GM12878 (cell line): ENCODE measurements around the gene EXPH5. TPM values are rescaled to one million over a fixed set of nuclear protein-coding genes. Genes with fewer than 3 reads are reported as not detected.
A peak's percentile ranks its signal among the peaks of the same experiment; 100 is the strongest.

Experiments
- BHLHE40 ChIP-seq, 2 experiments: fragments of 450-650 bp in 1 of 2; IDR thresholded peaks; 2 replicates each; pipeline ENCODE4 v1.6.1; 2011 to 2017; ENCODE audit warnings: low read depth in 2 of 2, borderline replicate concordance in 1 of 2, improper control_type of control experiment in 1 of 2, low read length in 1 of 2, mild to moderate bottlenecking in 1 of 2
- CREM ChIP-seq: IDR thresholded peaks from 2 replicates; pipeline ENCODE4 v1.6.1; 2014; ENCODE audit warnings: antibody characterized with exemption, low read depth
- FOS ChIP-seq: IDR thresholded peaks from 3 replicates; pipeline ENCODE4 v1.6.1; 2011; ENCODE audit warnings: borderline replicate concordance; ENCODE audit not compliant: insufficient read length; ENCODE audit errors: extremely low read depth
- HDAC2 ChIP-seq: fragments of 200-600 bp; sonication (generic); IDR thresholded peaks from 2 replicates; pipeline ENCODE4 v1.6.1; 2017
- IKZF1 ChIP-seq: fragments of 450-650 bp; conservative IDR thresholded peaks from 2 replicates; pipeline ENCODE4 v1.6.1; 2017; ENCODE audit warnings: antibody characterized with exemption, mild to moderate bottlenecking
- IRF4 ChIP-seq: IDR thresholded peaks from 2 replicates; pipeline ENCODE4 v1.6.1; 2011; ENCODE audit warnings: low read depth, low read length
- KLF5 ChIP-seq: fragments of 450-650 bp; IDR thresholded peaks from 2 replicates; pipeline ENCODE4 v1.6.1; 2014; ENCODE audit warnings: mild to moderate bottlenecking; ENCODE audit not compliant: partially characterized antibody
- MEF2A ChIP-seq: IDR thresholded peaks from 2 replicates; pipeline ENCODE4 v1.6.1; 2011; ENCODE audit warnings: low read depth, mild to moderate bottlenecking, low read length, moderate library complexity; ENCODE audit not compliant: insufficient read depth
- MEF2B ChIP-seq: fragments of 450-650 bp; IDR thresholded peaks from 2 replicates; pipeline ENCODE4 v1.6.1; 2018; ENCODE audit warnings: mild to moderate bottlenecking, moderate library complexity; ENCODE audit not compliant: partially characterized antibody, poor library complexity, severe bottlenecking
- MXI1 ChIP-seq: fragments of 150-350 bp; IDR thresholded peaks from 2 replicates; pipeline ENCODE4 v1.6.1; 2011; ENCODE audit warnings: low read depth, mild to moderate bottlenecking, inconsistent platforms, low read length, improper control_type of control experiment
- NFIC ChIP-seq: IDR thresholded peaks from 2 replicates; pipeline ENCODE4 v1.6.1; 2012; ENCODE audit warnings: low read depth, mild to moderate bottlenecking, inconsistent platforms, low read length, moderate library complexity
- PAX5 ChIP-seq: IDR thresholded peaks from 2 replicates; pipeline ENCODE4 v1.6.1; 2011; ENCODE audit warnings: low read depth, low read length, borderline replicate concordance
- RBBP5 ChIP-seq: fragments of 200-600 bp; sonication (generic); conservative IDR thresholded peaks from 2 replicates; pipeline ENCODE4 v1.6.1; 2016
- RCOR1 ChIP-seq: conservative IDR thresholded peaks from 2 replicates; pipeline ENCODE4 v1.6.1; 2012; ENCODE audit warnings: low read depth, low read length, improper control_type of control experiment
- STAT1 ChIP-seq: fragments of 450-650 bp; conservative IDR thresholded peaks from 2 replicates; pipeline ENCODE4 v1.6.1; 2014; ENCODE audit warnings: antibody characterized with exemption, mild to moderate bottlenecking
- SUZ12 ChIP-seq: fragments of 200-600 bp; sonication (generic); IDR thresholded peaks from one replicate; pipeline ENCODE4 v1.6.1; 2018; ENCODE audit warnings: antibody characterized with exemption, mild to moderate bottlenecking; ENCODE audit not compliant: unreplicated experiment
- TCF3 ChIP-seq: IDR thresholded peaks from 2 replicates; pipeline ENCODE4 v1.6.1; 2012; ENCODE audit warnings: low read depth, mild to moderate bottlenecking, low read length, borderline replicate concordance; ENCODE audit not compliant: insufficient read depth
- ZNF622 ChIP-seq: fragments of 450-650 bp; IDR thresholded peaks from 2 replicates; pipeline ENCODE4 v1.6.1; 2017; ENCODE audit warnings: mild to moderate bottlenecking, inconsistent platforms
- ZZZ3 ChIP-seq: IDR thresholded peaks from 2 replicates; pipeline ENCODE4 v1.6.1; 2011; ENCODE audit warnings: low read depth; ENCODE audit not compliant: control insufficient read depth, insufficient read length
- polyA plus RNA-seq, 11 experiments: library from polyadenylated mRNA; depleted of rRNA in 4 of 11; unstranded in 6 of 11; stranded (reverse) in 5 of 11; fragments of >200 nt; fragmentation: Nextera tagmentation in 4 of 11; fragmentation: Illumina TruSeq in 1 of 11; extraction: Ambion mirVana in 4 of 11; extraction: Trizol in 1 of 11; gene quantifications; 1 replicate in 1 of 11; 2 replicates in 10 of 11; pipeline versions ENCODE4 v1.2.1 to v1.2.3, GENCODE V29; 2011 to 2016; ENCODE audit warnings: inconsistent platforms in 2 of 11, missing spikeins in 2 of 11, low read depth in 1 of 11
- total RNA-seq, 4 experiments: library from RNA; depleted of rRNA in 3 of 4; stranded (reverse); fragments of >200 nt in 3 of 4; fragmentation: Illumina TruSeq in 1 of 4; extraction: Trizol in 1 of 4; gene quantifications; 2 replicates each; pipeline versions ENCODE4 v1.2.1 to v1.2.3, GENCODE V29; 2013 to 2021
- TF ChIP-seq, protein P1 (sequence below): IDR thresholded peaks from 2 replicates; pipeline ENCODE4 v1.6.1; 2012; ENCODE audit warnings: low read depth, low read length, improper control_type of control experiment
- TF ChIP-seq, protein P2 (sequence below): IDR thresholded peaks from 2 replicates; pipeline ENCODE4 v1.6.1; 2012; ENCODE audit warnings: mild to moderate bottlenecking, low read depth, low read length
- TF ChIP-seq, protein P3 (sequence below): IDR thresholded peaks from 2 replicates; pipeline ENCODE4 v1.6.1; 2012; ENCODE audit warnings: low read depth, low read length, improper control_type of control experiment
- TF ChIP-seq, protein P4 (sequence below): fragments of 450-650 bp; conservative IDR thresholded peaks from 2 replicates; pipeline ENCODE4 v1.6.1; 2017; ENCODE audit warnings: mild to moderate bottlenecking, moderate library complexity
- TF ChIP-seq, protein P5 (sequence below): IDR thresholded peaks from 2 replicates; pipeline ENCODE4 v1.6.1; 2011; ENCODE audit warnings: low read depth, mild to moderate bottlenecking, low read length, moderate library complexity, borderline replicate concordance; ENCODE audit errors: extremely low read depth

The EXPH5 gene
- total and polyA plus RNA-seq, 10 of the 15 experiments (the other 5 are each of a cell fraction or from before 2014, with no cell fraction given), result 0.69 to 11.1 (median 4.3) TPM

DNA sequence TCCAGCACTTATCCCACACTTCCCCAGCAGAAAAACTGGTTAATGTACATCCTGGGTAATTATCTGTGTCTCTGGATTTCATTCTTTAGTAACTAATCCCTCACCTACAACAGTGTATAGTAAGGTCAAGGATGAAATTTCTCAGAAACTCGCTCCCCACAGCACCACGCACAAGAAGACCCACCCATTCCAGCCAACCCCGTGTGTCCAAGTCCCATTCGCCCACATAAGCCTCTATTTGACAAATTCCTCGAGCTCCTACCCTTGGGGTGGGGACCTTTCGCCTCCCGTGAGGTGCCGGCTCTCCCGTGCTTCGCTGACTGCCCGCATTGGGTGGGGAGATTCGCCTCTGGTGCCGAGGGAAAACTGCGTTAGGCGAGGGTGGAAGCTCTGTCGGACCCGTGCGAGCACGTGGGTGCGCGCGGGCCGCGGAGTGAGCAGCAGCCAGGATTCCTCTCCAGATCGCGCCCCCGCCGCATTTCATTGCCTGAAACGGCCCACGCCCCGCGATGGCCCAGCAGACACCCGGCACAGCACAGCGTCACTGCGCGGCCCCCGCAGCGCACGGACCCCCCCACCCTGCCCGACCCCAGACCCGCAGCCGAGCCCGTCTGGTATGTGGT is 866 bp downstream of the EXPH5 start (continued):
- TF ChIP-seq BHLHE40 (IDR thresholded peaks at IDR 0.05; ENCODE audit: borderline replicate concordance in 1 of 2, low read depth in 2 of 2, low read length in 1 of 2) (peak; percentile 45 to 77; a peak in 3 of 4 replicates), SUZ12 (no peak), MXI1 (no peak), PAX5 (no peak), TCF3 (no peak), CREM (no peak; the same call in 1 of the 2 replicates), NFIC (no peak), IKZF1 (peak; percentile 46; the same call in 1 of the 2 replicates), ZNF622 (no peak), RBBP5 (no peak), HDAC2 (no peak), KLF5 (no peak), RCOR1 (no peak), STAT1 (no peak), FOS (no peak), ZZZ3 (no peak), MEF2A (no peak), IRF4 (no peak), MEF2B (peak; percentile 28)
- TF ChIP-seq, protein P1, sequence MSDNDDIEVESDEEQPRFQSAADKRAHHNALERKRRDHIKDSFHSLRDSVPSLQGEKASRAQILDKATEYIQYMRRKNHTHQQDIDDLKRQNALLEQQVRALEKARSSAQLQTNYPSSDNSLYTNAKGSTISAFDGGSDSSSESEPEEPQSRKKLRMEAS, result peak; percentile 83
- TF ChIP-seq, protein P2, sequence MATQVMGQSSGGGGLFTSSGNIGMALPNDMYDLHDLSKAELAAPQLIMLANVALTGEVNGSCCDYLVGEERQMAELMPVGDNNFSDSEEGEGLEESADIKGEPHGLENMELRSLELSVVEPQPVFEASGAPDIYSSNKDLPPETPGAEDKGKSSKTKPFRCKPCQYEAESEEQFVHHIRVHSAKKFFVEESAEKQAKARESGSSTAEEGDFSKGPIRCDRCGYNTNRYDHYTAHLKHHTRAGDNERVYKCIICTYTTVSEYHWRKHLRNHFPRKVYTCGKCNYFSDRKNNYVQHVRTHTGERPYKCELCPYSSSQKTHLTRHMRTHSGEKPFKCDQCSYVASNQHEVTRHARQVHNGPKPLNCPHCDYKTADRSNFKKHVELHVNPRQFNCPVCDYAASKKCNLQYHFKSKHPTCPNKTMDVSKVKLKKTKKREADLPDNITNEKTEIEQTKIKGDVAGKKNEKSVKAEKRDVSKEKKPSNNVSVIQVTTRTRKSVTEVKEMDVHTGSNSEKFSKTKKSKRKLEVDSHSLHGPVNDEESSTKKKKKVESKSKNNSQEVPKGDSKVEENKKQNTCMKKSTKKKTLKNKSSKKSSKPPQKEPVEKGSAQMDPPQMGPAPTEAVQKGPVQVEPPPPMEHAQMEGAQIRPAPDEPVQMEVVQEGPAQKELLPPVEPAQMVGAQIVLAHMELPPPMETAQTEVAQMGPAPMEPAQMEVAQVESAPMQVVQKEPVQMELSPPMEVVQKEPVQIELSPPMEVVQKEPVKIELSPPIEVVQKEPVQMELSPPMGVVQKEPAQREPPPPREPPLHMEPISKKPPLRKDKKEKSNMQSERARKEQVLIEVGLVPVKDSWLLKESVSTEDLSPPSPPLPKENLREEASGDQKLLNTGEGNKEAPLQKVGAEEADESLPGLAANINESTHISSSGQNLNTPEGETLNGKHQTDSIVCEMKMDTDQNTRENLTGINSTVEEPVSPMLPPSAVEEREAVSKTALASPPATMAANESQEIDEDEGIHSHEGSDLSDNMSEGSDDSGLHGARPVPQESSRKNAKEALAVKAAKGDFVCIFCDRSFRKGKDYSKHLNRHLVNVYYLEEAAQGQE, result no peak
- TF ChIP-seq, protein P3, sequence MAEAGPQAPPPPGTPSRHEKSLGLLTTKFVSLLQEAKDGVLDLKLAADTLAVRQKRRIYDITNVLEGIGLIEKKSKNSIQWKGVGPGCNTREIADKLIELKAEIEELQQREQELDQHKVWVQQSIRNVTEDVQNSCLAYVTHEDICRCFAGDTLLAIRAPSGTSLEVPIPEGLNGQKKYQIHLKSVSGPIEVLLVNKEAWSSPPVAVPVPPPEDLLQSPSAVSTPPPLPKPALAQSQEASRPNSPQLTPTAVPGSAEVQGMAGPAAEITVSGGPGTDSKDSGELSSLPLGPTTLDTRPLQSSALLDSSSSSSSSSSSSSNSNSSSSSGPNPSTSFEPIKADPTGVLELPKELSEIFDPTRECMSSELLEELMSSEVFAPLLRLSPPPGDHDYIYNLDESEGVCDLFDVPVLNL, result no peak
- TF ChIP-seq, protein P4, sequence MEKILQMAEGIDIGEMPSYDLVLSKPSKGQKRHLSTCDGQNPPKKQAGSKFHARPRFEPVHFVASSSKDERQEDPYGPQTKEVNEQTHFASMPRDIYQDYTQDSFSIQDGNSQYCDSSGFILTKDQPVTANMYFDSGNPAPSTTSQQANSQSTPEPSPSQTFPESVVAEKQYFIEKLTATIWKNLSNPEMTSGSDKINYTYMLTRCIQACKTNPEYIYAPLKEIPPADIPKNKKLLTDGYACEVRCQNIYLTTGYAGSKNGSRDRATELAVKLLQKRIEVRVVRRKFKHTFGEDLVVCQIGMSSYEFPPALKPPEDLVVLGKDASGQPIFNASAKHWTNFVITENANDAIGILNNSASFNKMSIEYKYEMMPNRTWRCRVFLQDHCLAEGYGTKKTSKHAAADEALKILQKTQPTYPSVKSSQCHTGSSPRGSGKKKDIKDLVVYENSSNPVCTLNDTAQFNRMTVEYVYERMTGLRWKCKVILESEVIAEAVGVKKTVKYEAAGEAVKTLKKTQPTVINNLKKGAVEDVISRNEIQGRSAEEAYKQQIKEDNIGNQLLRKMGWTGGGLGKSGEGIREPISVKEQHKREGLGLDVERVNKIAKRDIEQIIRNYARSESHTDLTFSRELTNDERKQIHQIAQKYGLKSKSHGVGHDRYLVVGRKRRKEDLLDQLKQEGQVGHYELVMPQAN, result peak; percentile 44; the same call in 1 of the 2 replicates
- TF ChIP-seq, protein P5, sequence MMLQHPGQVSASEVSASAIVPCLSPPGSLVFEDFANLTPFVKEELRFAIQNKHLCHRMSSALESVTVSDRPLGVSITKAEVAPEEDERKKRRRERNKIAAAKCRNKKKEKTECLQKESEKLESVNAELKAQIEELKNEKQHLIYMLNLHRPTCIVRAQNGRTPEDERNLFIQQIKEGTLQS, result no peak
